ENCODE results near the gene CRTAC1.

CRTAC1 gene

GRCh38 chr10:98000346-98000745, 30.1 kb downstream of the CRTAC1 start:
- Mint-ChIP-seq H3K9me3 (peaks cover 9% of the 10 kb centered on the region), H3K4me1 (no peaks in the 10 kb centered on the region), H3K27me3 (ENCODE audit: low read depth, poor library complexity) (peaks cover 22% of the 10 kb centered on the region), H3K4me3 (no peak overlapping the region), H3K27ac (no peak overlapping the region), H3K36me3 (ENCODE audit: low read depth) (no peaks in the 10 kb centered on the region)
- DNase-seq: no peak
- no peak for TF ChIP-seq CTCF (IDR thresholded peaks at IDR 0.05)

GRCh38 chr10:97999923-98000248, 30.5 kb downstream of the CRTAC1 start:
- no peaks in the 10 kb centered on the region for H3K4me1 Mint-ChIP-seq
- peaks cover 9% of the 10 kb centered on the region for H3K9me3 Mint-ChIP-seq
- no peak for DNase-seq
- no peak overlapping the region for H3K4me3 Mint-ChIP-seq
- H3K27me3 Mint-ChIP-seq (ENCODE audit: low read depth, poor library complexity): peaks cover 27% of the 10 kb centered on the region
- no peak overlapping the region for H3K27ac Mint-ChIP-seq
- no peak for TF ChIP-seq CTCF (IDR thresholded peaks at IDR 0.05)
- H3K36me3 Mint-ChIP-seq (ENCODE audit: low read depth): no peaks in the 10 kb centered on the region

GRCh38 chr10:97999066-97999922, 31.1 kb downstream of the CRTAC1 start:
- peaks cover 33% of the 10 kb centered on the region for H3K27me3 Mint-ChIP-seq (ENCODE audit: low read depth, poor library complexity)
- peaks cover 9% of the 10 kb centered on the region for H3K9me3 Mint-ChIP-seq
- H3K36me3 Mint-ChIP-seq (ENCODE audit: low read depth): no peaks in the 10 kb centered on the region
- H3K4me3 Mint-ChIP-seq: no peak overlapping the region
- H3K27ac Mint-ChIP-seq: no peak overlapping the region
- no peaks in the 10 kb centered on the region for H3K4me1 Mint-ChIP-seq
- TF ChIP-seq CTCF (IDR thresholded peaks at IDR 0.05): no peak
- DNase-seq: peak; percentile 28

DNA sequence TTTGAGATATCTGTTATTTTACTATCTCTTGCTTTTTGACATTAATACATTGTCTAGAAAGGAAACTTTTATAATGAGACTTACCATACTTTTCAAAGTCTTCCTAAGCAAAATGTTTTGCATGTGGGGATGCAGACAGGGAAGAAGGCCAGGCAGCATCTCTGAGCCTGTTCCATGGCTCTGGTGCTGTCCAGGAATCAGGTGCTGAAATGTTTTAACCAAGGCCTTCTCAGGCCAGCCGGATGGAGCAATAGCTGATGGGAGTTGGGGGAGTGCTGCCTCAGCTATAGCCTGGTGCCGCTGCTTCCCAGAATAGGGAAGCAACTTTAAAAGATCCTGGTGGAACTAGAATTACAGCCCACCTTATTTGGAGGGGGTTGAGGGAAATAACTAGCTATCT, 38.5 kb downstream of the CRTAC1 start:
- Mint-ChIP-seq H3K4me3 (no peak overlapping the region), H3K36me3 (ENCODE audit: low read depth) (no peaks in the 10 kb centered on the region), H3K9me3 (no peaks in the 10 kb centered on the region), H3K4me1 (no peaks in the 10 kb centered on the region), H3K27ac (no peak overlapping the region), H3K27me3 (ENCODE audit: low read depth, poor library complexity) (peaks cover 30% of the 10 kb centered on the region)
- DNase-seq: peak; percentile 69
- no peak for TF ChIP-seq CTCF (IDR thresholded peaks at IDR 0.05)

- Mint-ChIP-seq H3K9me3 (no peaks in the 10 kb centered on the region), H3K4me1 (no peaks in the 10 kb centered on the region), H3K27ac (no peak overlapping the region), H3K36me3 (ENCODE audit: low read depth) (no peaks in the 10 kb centered on the region), H3K27me3 (ENCODE audit: low read depth, poor library complexity) (peaks cover 77% of the 10 kb centered on the region), H3K4me3 (no peak overlapping the region)
- TF ChIP-seq CTCF (IDR thresholded peaks at IDR 0.05): no peak
- no peak for DNase-seq
Observed at GRCh38 chr10:97981816-97982215, 48.6 kb downstream of the CRTAC1 start.

GRCh38 chr10:97977673-97978072, 52.7 kb downstream of the CRTAC1 start:
- H3K36me3 Mint-ChIP-seq (ENCODE audit: low read depth): no peaks in the 10 kb centered on the region
- TF ChIP-seq CTCF (IDR thresholded peaks at IDR 0.05): no peak
- no peak overlapping the region for H3K27ac Mint-ChIP-seq
- no peaks in the 10 kb centered on the region for H3K9me3 Mint-ChIP-seq
- no peak overlapping the region for H3K4me3 Mint-ChIP-seq
- DNase-seq: no peak
- no peaks in the 10 kb centered on the region for H3K4me1 Mint-ChIP-seq
- H3K27me3 Mint-ChIP-seq (ENCODE audit: low read depth, poor library complexity): peaks cover 93% of the 10 kb centered on the region
